Measurements from ENCODE around the gene MPEG1.

The MPEG1 gene

DNA sequence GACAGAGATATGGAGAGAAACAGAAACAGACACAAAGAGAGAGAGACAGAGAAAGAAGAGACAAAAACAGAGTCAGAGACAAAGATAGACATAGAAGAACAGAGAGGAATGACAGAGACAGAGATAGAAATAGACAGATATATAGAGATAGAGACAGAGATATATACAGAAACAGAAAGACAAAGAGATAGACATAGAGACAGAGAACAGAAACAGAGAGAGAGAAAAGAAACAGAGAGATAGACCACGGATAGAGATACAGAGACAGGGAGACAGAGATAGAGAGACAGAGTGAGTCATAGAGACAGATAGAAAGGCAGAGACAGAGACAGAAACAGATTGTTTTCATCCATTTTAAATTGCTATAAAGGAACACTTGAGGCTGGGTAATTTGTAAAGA lies 12.3 kb upstream of the MPEG1 start:
- H3K4me3 ChIP-seq (ENCODE audit: control insufficient read depth, low read depth, low read length), result no peak overlapping the region
- DNase-seq (ENCODE audit: low read depth), result no peak
- TF ChIP-seq, protein P1, sequence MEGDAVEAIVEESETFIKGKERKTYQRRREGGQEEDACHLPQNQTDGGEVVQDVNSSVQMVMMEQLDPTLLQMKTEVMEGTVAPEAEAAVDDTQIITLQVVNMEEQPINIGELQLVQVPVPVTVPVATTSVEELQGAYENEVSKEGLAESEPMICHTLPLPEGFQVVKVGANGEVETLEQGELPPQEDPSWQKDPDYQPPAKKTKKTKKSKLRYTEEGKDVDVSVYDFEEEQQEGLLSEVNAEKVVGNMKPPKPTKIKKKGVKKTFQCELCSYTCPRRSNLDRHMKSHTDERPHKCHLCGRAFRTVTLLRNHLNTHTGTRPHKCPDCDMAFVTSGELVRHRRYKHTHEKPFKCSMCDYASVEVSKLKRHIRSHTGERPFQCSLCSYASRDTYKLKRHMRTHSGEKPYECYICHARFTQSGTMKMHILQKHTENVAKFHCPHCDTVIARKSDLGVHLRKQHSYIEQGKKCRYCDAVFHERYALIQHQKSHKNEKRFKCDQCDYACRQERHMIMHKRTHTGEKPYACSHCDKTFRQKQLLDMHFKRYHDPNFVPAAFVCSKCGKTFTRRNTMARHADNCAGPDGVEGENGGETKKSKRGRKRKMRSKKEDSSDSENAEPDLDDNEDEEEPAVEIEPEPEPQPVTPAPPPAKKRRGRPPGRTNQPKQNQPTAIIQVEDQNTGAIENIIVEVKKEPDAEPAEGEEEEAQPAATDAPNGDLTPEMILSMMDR (conservative IDR thresholded peaks at IDR 0.05; ENCODE audit: control insufficient read depth, insufficient read depth, low read depth, low read length), result no peak

DNA sequence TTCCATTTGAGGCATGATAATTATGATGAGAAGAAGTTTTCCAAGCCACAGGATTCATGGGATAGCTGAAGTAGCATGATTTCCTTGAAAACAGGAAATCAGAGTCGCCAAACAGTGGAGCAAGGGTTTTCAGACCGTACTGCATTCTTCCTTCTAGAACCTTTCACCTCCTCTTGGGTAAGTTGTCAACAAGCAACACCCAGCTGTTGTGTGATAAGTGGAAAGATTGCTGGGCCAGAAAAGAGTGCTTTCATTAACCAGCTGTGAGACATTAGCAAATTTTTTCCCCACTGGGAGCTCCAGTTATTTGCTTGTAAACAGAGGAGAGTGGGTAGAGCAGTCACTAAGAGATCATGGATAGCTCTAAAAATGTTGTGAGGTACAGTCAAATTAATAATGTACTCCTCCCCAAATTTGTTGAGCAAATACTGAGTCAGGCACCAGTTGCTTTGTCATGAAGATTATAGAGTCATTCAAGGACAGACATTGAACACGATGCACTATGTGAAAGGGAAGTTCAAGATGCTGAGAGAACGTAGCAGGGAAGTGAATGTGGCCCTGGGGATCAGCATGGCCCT lies 11.7 kb upstream of the MPEG1 start:
- DNase-seq (ENCODE audit: low read depth), result peak; percentile 60
- no peak overlapping the region for H3K4me3 ChIP-seq (ENCODE audit: control insufficient read depth, low read depth, low read length)
- TF ChIP-seq, protein P1 (conservative IDR thresholded peaks at IDR 0.05; ENCODE audit: control insufficient read depth, insufficient read depth, low read depth, low read length), result no peak

DNA sequence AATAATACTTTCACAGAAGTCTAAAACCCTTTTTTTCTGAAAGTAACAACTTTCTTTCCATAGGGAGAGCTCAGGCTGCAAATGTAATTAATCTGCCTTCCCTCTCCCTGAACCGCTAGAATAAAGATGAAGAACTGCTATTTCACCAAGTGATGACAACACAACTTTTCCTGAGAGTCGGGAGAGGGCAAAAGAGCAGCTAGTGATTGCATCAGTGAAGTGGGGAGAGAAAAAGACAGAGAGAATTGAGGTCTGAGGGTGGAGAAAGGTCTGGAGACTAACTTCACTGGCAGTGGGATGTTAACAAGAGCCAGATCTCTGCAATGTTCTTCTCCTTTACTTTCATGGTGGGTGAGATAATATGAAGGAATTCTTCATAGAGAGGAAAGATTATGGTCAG lies 10.9 kb upstream of the MPEG1 start:
- TF ChIP-seq, protein P1 (conservative IDR thresholded peaks at IDR 0.05; ENCODE audit: control insufficient read depth, insufficient read depth, low read depth, low read length), result no peak
- H3K4me3 ChIP-seq (ENCODE audit: control insufficient read depth, low read depth, low read length), result no peak overlapping the region
- DNase-seq (ENCODE audit: low read depth), result peak; percentile 52

DNA sequence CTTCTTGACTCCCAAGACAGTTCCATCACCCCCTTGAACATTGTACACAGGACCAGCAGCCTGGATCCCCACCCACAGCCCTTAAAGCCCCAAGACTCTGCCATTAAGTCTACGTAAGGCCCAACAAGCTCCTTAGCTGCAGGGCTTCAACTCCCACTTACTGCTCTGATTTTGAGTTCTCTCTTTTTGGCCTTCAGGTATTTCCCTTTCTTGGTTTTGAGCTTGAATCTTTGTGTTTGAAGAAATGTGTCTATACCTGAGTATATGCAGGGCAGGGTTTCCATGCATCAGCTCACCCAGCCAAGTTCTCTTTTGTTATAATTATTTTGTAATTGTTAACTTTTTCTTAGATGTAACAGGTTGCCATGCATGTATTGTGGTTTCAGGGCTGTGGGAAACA lies 10.4 kb upstream of the MPEG1 start:
- TF ChIP-seq, protein P1 (conservative IDR thresholded peaks at IDR 0.05; ENCODE audit: control insufficient read depth, insufficient read depth, low read depth, low read length), result no peak
- DNase-seq (ENCODE audit: low read depth), result no peak
- H3K4me3 ChIP-seq (ENCODE audit: control insufficient read depth, low read depth, low read length), result no peak overlapping the region

DNA sequence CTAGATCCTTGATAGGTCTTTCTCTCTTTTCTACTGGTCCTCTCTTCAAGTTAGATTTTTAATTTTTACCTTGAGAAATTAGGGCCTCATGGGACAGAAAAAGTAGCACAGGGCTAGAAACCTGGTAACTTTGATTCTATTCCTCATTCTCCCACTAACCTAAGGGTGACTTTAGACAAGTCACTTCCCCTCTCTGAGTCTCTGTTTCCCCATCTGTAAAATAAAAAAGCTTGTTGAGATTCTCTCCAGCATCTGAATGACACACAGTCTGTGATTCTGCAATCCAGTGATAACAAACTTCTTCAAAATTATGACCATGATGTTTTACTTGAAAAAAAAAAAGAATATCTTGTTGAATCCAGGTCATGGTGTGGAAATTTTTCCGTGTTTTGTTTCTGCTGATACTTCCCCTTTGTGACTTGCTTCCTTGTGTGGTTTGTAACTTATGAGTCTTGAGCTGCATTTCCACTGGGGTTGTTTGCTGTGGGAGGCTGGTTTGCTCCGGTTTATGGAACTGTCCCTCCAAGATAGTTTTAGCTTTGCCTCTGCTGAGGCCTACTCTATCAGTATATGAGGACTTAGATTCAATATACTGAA lies 9.8 kb upstream of the MPEG1 start:
- DNase-seq (ENCODE audit: low read depth), result no peak
- H3K4me3 ChIP-seq (ENCODE audit: control insufficient read depth, low read depth, low read length), result no peak overlapping the region
- TF ChIP-seq, protein P1 (conservative IDR thresholded peaks at IDR 0.05; ENCODE audit: control insufficient read depth, insufficient read depth, low read depth, low read length), result no peak

DNA sequence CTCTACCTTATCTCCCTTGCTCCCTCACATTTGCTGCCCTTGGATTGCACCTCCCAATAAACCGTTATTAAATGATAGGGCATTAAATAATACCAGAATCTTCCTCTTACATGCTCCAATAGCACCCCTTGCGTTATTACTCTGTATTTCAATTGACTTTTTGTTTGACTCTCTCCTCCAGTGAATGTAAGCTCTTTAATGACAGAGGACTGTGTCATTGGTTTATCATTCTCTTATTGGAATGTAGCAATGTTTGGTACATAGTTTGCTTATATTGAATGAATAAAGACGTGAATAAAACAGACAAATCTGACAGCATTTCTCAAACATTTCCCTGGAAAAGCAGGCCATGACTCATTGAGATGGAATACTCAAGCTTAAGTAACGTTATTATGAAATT lies 8.7 kb upstream of the MPEG1 start:
- peak; percentile 90 for DNase-seq (ENCODE audit: low read depth)
- H3K4me3 ChIP-seq (ENCODE audit: control insufficient read depth, low read depth, low read length), result no peak overlapping the region
- TF ChIP-seq, protein P1 (conservative IDR thresholded peaks at IDR 0.05; ENCODE audit: control insufficient read depth, insufficient read depth, low read depth, low read length), result peak; percentile 49
